ENCODE results near the gene ZNF385B.

ZNF385B gene

DNA sequence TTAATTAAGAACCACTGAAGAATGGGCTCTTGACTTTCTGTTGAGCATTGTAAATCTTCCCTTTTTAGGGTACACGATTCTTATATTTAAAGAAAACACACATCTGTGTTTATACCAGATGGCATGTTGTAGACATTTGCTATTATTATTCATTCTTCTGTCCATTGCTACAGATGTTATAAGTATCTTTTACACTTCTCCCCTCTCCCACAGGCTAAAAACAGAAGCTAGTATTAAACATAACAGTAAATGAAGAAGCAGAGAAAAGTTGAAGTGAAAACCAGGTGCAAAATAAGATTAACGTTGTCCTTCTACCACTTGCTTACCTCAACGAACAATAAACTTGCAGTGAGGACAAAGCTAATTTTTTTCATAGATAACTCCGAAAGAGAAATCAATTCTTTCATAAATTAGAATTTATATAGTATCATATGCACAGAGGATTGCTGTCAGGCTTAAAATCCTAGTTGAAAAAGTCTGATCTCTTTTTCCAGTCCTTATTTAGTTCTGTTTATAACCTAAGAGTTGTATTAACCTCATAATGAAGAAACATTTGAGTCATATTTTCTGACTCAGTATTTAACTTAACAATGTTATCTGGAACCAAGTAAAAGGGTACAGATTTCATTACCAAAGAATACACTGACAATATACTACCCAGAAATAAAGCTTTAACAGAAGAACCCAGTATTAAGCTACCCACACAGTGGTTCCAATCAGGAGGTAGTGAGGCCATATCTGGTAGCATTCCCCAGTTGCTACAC lies 16.4 kb upstream of the ZNF385B start:
- H2AK5ac ChIP-seq (ENCODE audit: low read length, severe bottlenecking), result no peak overlapping the region
- H3K27ac ChIP-seq (ENCODE audit: low read length, poor library complexity, severe bottlenecking), result no peak overlapping the region
- no peak overlapping the region for H2BK120ac ChIP-seq (ENCODE audit: low read depth, low read length)
- H3K27me3 ChIP-seq (ENCODE audit: control insufficient read depth in 1 of 2, insufficient read depth in 1 of 2, low read length in 2 of 2), result peaks cover 0 to 4% of the 10 kb centered on the region in 2 experiments
- no peak overlapping the region for H3K4me3 ChIP-seq (ENCODE audit: insufficient read depth in 1 of 2, low read depth in 1 of 2, low read length in 2 of 2)
- no peak for DNase-seq
- no peak overlapping the region for H3K4me2 ChIP-seq (ENCODE audit: low read length, poor library complexity, severe bottlenecking)
- no peak overlapping the region for H2BK12ac ChIP-seq (ENCODE audit: low read length in 2 of 2)
- H3K36me3 ChIP-seq (ENCODE audit: control insufficient read depth in 1 of 2, insufficient read depth in 2 of 2, low read depth in 1 of 2, low read length in 2 of 2), result no peaks in the 10 kb centered on the region
- H3K23ac ChIP-seq (ENCODE audit: low read length in 2 of 2), result no peak overlapping the region
- no peak overlapping the region for H2BK5ac ChIP-seq (ENCODE audit: low read depth, low read length, poor library complexity, severe bottlenecking)
- H3K4ac ChIP-seq (ENCODE audit: low read depth in 1 of 2, low read length in 2 of 2), result no peak overlapping the region
- H3K14ac ChIP-seq (ENCODE audit: low read length in 2 of 2), result no peak overlapping the region
- H3K18ac ChIP-seq (ENCODE audit: low read depth in 1 of 2, low read length in 2 of 2), result no peak overlapping the region
- H2BK15ac ChIP-seq (ENCODE audit: low read depth, poor library complexity, severe bottlenecking), result no peak overlapping the region
- no peaks in the 10 kb centered on the region for H3K79me1 ChIP-seq (replicated peaks; ENCODE audit: low read length, poor library complexity, severe bottlenecking)
- H4K91ac ChIP-seq (ENCODE audit: low read length), result no peak overlapping the region
- no peak overlapping the region for H3K9ac ChIP-seq (ENCODE audit: low read length)
- WGBS, result 83% methylated on average over 1 of the region's 4 CpGs
- no peaks in the 10 kb centered on the region for H3K9me3 ChIP-seq (ENCODE audit: control insufficient read depth, low read length)
- no peaks in the 10 kb centered on the region for H3K4me1 ChIP-seq (ENCODE audit: control insufficient read depth, insufficient read depth, low read depth, low read length)
- H4K8ac ChIP-seq (ENCODE audit: low read length), result no peak overlapping the region
- H2AFZ ChIP-seq (ENCODE audit: low read depth, low read length), result no peak overlapping the region

GRCh38 chr2:179876266-179876665 lies 14.9 kb upstream of the ZNF385B start:
- H3K14ac ChIP-seq (ENCODE audit: low read length in 2 of 2), result no peak overlapping the region
- no peak overlapping the region for H3K9ac ChIP-seq (ENCODE audit: low read length)
- no peak overlapping the region for H2AK5ac ChIP-seq (ENCODE audit: low read length, severe bottlenecking)
- H4K8ac ChIP-seq (ENCODE audit: low read length), result no peak overlapping the region
- no peaks in the 10 kb centered on the region for H3K79me1 ChIP-seq (replicated peaks; ENCODE audit: low read length, poor library complexity, severe bottlenecking)
- H2BK120ac ChIP-seq (ENCODE audit: low read depth, low read length), result no peak overlapping the region
- peaks cover 0 to 4% of the 10 kb centered on the region in 2 experiments for H3K27me3 ChIP-seq (ENCODE audit: control insufficient read depth in 1 of 2, insufficient read depth in 1 of 2, low read length in 2 of 2)
- H2AFZ ChIP-seq (ENCODE audit: low read depth, low read length), result no peak overlapping the region
- H4K91ac ChIP-seq (ENCODE audit: low read length), result no peak overlapping the region
- no peak for DNase-seq
- H3K4ac ChIP-seq (ENCODE audit: low read depth in 1 of 2, low read length in 2 of 2), result no peak overlapping the region
- no peaks in the 10 kb centered on the region for H3K4me1 ChIP-seq (ENCODE audit: control insufficient read depth, insufficient read depth, low read depth, low read length)
- no peak overlapping the region for H3K4me2 ChIP-seq (ENCODE audit: low read length, poor library complexity, severe bottlenecking)
- no peaks in the 10 kb centered on the region for H3K9me3 ChIP-seq (ENCODE audit: control insufficient read depth, low read length)
- no peak overlapping the region for H2BK5ac ChIP-seq (ENCODE audit: low read depth, low read length, poor library complexity, severe bottlenecking)
- H3K4me3 ChIP-seq (ENCODE audit: insufficient read depth in 1 of 2, low read depth in 1 of 2, low read length in 2 of 2), result no peak overlapping the region
- H3K36me3 ChIP-seq (ENCODE audit: control insufficient read depth in 1 of 2, insufficient read depth in 2 of 2, low read depth in 1 of 2, low read length in 2 of 2), result no peaks in the 10 kb centered on the region
- H2BK15ac ChIP-seq (ENCODE audit: low read depth, poor library complexity, severe bottlenecking), result no peak overlapping the region
- H3K18ac ChIP-seq (ENCODE audit: low read depth in 1 of 2, low read length in 2 of 2), result no peak overlapping the region
- WGBS, result 76% methylated on average over 1 of the region's 1 CpG
- H3K27ac ChIP-seq (ENCODE audit: low read length, poor library complexity, severe bottlenecking), result no peak overlapping the region
- H2BK12ac ChIP-seq (ENCODE audit: low read length in 2 of 2), result no peak overlapping the region
- no peak overlapping the region for H3K23ac ChIP-seq (ENCODE audit: low read length in 2 of 2)

DNA sequence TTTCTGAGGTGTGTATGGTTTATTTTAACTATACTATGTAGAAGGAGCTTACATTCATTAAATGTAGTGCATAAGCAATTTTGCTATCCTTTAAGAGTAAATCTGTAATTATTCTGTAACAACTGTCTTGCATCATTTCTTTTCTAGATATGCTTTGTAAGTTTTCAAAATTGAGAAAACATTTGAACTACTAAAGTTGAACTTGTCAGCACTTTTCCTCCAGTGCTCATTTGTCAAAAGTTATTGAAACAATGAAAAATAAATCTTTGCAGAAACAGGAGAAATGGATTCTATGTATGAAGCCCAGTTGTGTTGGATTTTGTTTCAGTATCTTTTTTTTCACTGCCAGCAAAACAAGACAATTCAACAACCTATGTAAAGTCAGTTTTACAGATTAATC lies 14.5 kb upstream of the ZNF385B start:
- Histone ChIP-seq H3K14ac (ENCODE audit: low read length in 2 of 2) (no peak overlapping the region), H2BK120ac (ENCODE audit: low read depth, low read length) (no peak overlapping the region), H3K79me1 (replicated peaks; ENCODE audit: low read length, poor library complexity, severe bottlenecking) (no peaks in the 10 kb centered on the region), H3K23ac (ENCODE audit: low read length in 2 of 2) (no peak overlapping the region), H3K27me3 (ENCODE audit: control insufficient read depth in 1 of 2, insufficient read depth in 1 of 2, low read length in 2 of 2) (peaks cover 0 to under 1% of the 10 kb centered on the region in 2 experiments), H3K36me3 (ENCODE audit: control insufficient read depth in 1 of 2, insufficient read depth in 2 of 2, low read depth in 1 of 2, low read length in 2 of 2) (no peaks in the 10 kb centered on the region), H3K4me2 (ENCODE audit: low read length, poor library complexity, severe bottlenecking) (no peak overlapping the region), H3K9ac (ENCODE audit: low read length) (no peak overlapping the region), H2BK15ac (ENCODE audit: low read depth, poor library complexity, severe bottlenecking) (no peak overlapping the region), H3K4ac (ENCODE audit: low read depth in 1 of 2, low read length in 2 of 2) (no peak overlapping the region), H4K91ac (ENCODE audit: low read length) (no peak overlapping the region), H2BK5ac (ENCODE audit: low read depth, low read length, poor library complexity, severe bottlenecking) (no peak overlapping the region), H3K4me3 (ENCODE audit: insufficient read depth in 1 of 2, low read depth in 1 of 2, low read length in 2 of 2) (no peak overlapping the region), H2BK12ac (ENCODE audit: low read length in 2 of 2) (no peak overlapping the region), H3K27ac (ENCODE audit: low read length, poor library complexity, severe bottlenecking) (no peak overlapping the region), H2AFZ (ENCODE audit: low read depth, low read length) (no peak overlapping the region), H2AK5ac (ENCODE audit: low read length, severe bottlenecking) (no peak overlapping the region), H3K9me3 (ENCODE audit: control insufficient read depth, low read length) (no peaks in the 10 kb centered on the region), H4K8ac (ENCODE audit: low read length) (no peak overlapping the region), H3K18ac (ENCODE audit: low read depth in 1 of 2, low read length in 2 of 2) (no peak overlapping the region), H3K4me1 (ENCODE audit: control insufficient read depth, insufficient read depth, low read depth, low read length) (no peaks in the 10 kb centered on the region)
- no peak for DNase-seq

DNA sequence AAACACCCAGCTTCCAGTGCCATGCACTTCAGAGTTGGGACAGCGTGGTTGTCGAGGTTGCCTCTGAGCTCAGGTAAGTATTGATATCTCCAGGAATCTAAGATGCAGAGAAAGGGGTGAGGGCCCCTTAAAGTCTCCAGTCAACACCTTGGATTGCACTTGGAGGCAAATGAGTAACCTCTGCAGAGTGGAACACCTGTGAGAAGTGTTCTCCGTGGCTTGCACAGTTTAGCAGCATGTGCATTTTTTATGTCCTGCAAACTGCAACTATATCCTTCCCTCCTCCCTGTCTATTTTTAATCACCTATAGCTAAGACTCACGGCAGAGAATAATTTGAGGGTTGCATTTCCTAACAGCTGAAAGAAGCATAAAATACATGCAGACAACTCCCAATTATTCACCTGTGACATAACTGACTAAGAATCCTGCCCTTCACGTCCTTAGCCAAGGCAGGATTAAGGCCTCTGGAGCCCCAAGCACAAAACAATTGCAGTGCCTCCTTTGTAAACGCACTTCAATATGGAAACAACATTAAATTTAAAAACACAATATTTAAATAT lies 1.6 kb upstream of the ZNF385B start:
- H3K18ac ChIP-seq (ENCODE audit: low read depth in 1 of 2, low read length in 2 of 2), result no peak overlapping the region
- H3K14ac ChIP-seq (ENCODE audit: low read length in 2 of 2), result no peak overlapping the region
- H2AFZ ChIP-seq (ENCODE audit: low read depth, low read length), result no peak overlapping the region
- no peak overlapping the region for H4K8ac ChIP-seq (ENCODE audit: low read length)
- WGBS, result 82% methylated on average over 5 of the region's 6 CpGs
- H3K23ac ChIP-seq (ENCODE audit: low read length in 2 of 2), result no peak overlapping the region
- H2BK120ac ChIP-seq (ENCODE audit: low read depth, low read length), result no peak overlapping the region
- no peak overlapping the region for H3K27ac ChIP-seq (ENCODE audit: low read length, poor library complexity, severe bottlenecking)
- no peaks in the 10 kb centered on the region for H3K36me3 ChIP-seq (ENCODE audit: control insufficient read depth in 1 of 2, insufficient read depth in 2 of 2, low read depth in 1 of 2, low read length in 2 of 2)
- DNase-seq, result no peak
- no peak overlapping the region for H3K9ac ChIP-seq (ENCODE audit: low read length)
- no peak overlapping the region for H3K4ac ChIP-seq (ENCODE audit: low read depth in 1 of 2, low read length in 2 of 2)
- H2BK5ac ChIP-seq (ENCODE audit: low read depth, low read length, poor library complexity, severe bottlenecking), result no peak overlapping the region
- H2BK15ac ChIP-seq (ENCODE audit: low read depth, poor library complexity, severe bottlenecking), result no peak overlapping the region
- H4K91ac ChIP-seq (ENCODE audit: low read length), result no peak overlapping the region
- H3K4me1 ChIP-seq (ENCODE audit: control insufficient read depth, insufficient read depth, low read depth, low read length), result peaks cover 16% of the 10 kb centered on the region
- H2AK5ac ChIP-seq (ENCODE audit: low read length, severe bottlenecking), result no peak overlapping the region
- peaks cover 24 to 35% of the 10 kb centered on the region in 2 experiments for H3K27me3 ChIP-seq (ENCODE audit: control insufficient read depth in 1 of 2, insufficient read depth in 1 of 2, low read length in 2 of 2)
- H3K9me3 ChIP-seq (ENCODE audit: control insufficient read depth, low read length), result no peaks in the 10 kb centered on the region
- no peak overlapping the region for H3K4me2 ChIP-seq (ENCODE audit: low read length, poor library complexity, severe bottlenecking)
- H3K4me3 ChIP-seq (ENCODE audit: insufficient read depth in 1 of 2, low read depth in 1 of 2, low read length in 2 of 2), result no peak overlapping the region
- no peaks in the 10 kb centered on the region for H3K79me1 ChIP-seq (replicated peaks; ENCODE audit: low read length, poor library complexity, severe bottlenecking)
- H2BK12ac ChIP-seq (ENCODE audit: low read length in 2 of 2), result no peak overlapping the region
